ENCODE measurements around the gene SEMA4C. TPM values are rescaled to one million over a fixed set of nuclear protein-coding genes. Genes with fewer than 3 reads are reported as not detected.

The SEMA4C gene
- total and polyA plus RNA-seq, 9 of the 15 experiments (the other 6 are each of a cell fraction or from before 2014, with no cell fraction given): 0.32 to 59.7 (median 23.9) TPM

DNA sequence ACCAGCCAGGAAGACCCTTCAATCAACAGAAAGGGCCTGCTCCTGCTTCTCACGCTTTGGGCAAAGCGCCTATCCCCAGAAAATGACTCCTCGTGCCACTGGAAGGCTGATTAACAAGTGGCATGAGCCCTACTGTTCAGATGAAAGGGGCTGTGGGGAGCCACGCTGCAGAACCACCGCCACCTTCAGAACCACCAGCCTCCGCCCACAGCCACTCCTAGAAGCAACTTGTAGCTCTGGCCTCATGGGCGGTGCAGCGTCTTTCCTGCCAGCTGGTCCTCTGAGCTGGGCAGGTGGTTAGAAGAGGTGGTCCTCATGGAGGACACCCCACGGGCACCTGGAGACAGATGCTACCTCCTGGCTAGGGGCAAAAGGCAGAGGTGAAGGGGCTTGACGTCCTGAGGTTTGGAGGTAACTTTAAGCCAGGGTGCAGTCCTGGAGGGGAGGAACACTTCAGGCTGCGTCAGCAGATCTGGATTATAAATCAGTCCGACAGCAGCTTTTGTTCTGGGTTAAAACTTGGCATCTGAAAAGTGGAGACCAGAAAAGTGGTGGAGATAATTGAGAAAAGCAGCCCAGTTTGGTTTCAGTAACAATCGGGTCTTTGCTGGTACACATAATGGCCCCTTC is 861 bp upstream of the SEMA4C start (continued):
- TF ChIP-seq, protein P1, sequence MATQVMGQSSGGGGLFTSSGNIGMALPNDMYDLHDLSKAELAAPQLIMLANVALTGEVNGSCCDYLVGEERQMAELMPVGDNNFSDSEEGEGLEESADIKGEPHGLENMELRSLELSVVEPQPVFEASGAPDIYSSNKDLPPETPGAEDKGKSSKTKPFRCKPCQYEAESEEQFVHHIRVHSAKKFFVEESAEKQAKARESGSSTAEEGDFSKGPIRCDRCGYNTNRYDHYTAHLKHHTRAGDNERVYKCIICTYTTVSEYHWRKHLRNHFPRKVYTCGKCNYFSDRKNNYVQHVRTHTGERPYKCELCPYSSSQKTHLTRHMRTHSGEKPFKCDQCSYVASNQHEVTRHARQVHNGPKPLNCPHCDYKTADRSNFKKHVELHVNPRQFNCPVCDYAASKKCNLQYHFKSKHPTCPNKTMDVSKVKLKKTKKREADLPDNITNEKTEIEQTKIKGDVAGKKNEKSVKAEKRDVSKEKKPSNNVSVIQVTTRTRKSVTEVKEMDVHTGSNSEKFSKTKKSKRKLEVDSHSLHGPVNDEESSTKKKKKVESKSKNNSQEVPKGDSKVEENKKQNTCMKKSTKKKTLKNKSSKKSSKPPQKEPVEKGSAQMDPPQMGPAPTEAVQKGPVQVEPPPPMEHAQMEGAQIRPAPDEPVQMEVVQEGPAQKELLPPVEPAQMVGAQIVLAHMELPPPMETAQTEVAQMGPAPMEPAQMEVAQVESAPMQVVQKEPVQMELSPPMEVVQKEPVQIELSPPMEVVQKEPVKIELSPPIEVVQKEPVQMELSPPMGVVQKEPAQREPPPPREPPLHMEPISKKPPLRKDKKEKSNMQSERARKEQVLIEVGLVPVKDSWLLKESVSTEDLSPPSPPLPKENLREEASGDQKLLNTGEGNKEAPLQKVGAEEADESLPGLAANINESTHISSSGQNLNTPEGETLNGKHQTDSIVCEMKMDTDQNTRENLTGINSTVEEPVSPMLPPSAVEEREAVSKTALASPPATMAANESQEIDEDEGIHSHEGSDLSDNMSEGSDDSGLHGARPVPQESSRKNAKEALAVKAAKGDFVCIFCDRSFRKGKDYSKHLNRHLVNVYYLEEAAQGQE (IDR thresholded peaks at IDR 0.05; ENCODE audit: borderline replicate concordance): no peak
- TF ChIP-seq, protein P1 (CRISPR knock-in tag; IDR thresholded peaks at IDR 0.05; ENCODE audit: low read depth): no peak
- TF ChIP-seq RFX7 (CRISPR knock-in tag; IDR thresholded peaks at IDR 0.05): no peak
- TF ChIP-seq KDM2B (CRISPR knock-in tag; IDR thresholded peaks at IDR 0.05): no peak
- TF ChIP-seq, protein P2, sequence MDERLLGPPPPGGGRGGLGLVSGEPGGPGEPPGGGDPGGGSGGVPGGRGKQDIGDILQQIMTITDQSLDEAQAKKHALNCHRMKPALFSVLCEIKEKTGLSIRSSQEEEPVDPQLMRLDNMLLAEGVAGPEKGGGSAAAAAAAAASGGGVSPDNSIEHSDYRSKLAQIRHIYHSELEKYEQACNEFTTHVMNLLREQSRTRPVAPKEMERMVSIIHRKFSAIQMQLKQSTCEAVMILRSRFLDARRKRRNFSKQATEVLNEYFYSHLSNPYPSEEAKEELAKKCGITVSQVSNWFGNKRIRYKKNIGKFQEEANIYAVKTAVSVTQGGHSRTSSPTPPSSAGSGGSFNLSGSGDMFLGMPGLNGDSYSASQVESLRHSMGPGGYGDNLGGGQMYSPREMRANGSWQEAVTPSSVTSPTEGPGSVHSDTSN (CRISPR knock-in tag; IDR thresholded peaks at IDR 0.05; ENCODE audit: low read depth): no peak
- TF ChIP-seq, protein P2 (tag; conservative IDR thresholded peaks at IDR 0.05; ENCODE audit: low read depth): peak; percentile 89
- TF ChIP-seq ZNF324 (CRISPR knock-in tag; IDR thresholded peaks at IDR 0.05): no peak
- TF ChIP-seq STAG1 (CRISPR knock-in tag; IDR thresholded peaks at IDR 0.05; ENCODE audit: borderline replicate concordance): no peak
- no peak for TF ChIP-seq MCM3 (IDR thresholded peaks at IDR 0.05)
- TF ChIP-seq CCNT2 (IDR thresholded peaks at IDR 0.05; ENCODE audit: borderline replicate concordance, extremely low read depth, insufficient read length, low read depth, low read length): no peak
- TF ChIP-seq ZNF79 (CRISPR knock-in tag; IDR thresholded peaks at IDR 0.05; ENCODE audit: low read depth): no peak
- TF ChIP-seq ETV1 (tag; conservative IDR thresholded peaks at IDR 0.05; ENCODE audit: low read depth): no peak
- TF ChIP-seq, protein P3, sequence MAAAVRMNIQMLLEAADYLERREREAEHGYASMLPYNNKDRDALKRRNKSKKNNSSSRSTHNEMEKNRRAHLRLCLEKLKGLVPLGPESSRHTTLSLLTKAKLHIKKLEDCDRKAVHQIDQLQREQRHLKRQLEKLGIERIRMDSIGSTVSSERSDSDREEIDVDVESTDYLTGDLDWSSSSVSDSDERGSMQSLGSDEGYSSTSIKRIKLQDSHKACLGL (CRISPR knock-in tag; IDR thresholded peaks at IDR 0.05; ENCODE audit: borderline replicate concordance, poor library complexity, severe bottlenecking): no peak
- TF ChIP-seq CHD1 (IDR thresholded peaks at IDR 0.05; ENCODE audit: low read length): peak; percentile 31
- TF ChIP-seq MEIS2 (IDR thresholded peaks at IDR 0.05; ENCODE audit: partially characterized antibody): peak; percentile 97
